GM12878 (cell line): ENCODE data around the gene SMARCD3. TPM values are rescaled to one million over a fixed set of nuclear protein-coding genes. Genes with fewer than 3 reads are reported as not detected.

ENCODE experiments used
- ATAC-seq: fragments of 200-7000 bp; cut with Tn5 transposase; 3 replicates; pipeline ENCODE4 v1.9.1; 2020; ENCODE audit warnings: mild to moderate bottlenecking, moderate library complexity
- BruUV-seq: library from RNA; stranded (reverse); fragments of 400-500 nt; replicated peaks from 2 replicates; lab custom pipeline; 2021; lab: Mats Ljungman, UMichigan
- CTCF ChIA-PET: fragments of 300-600 bp; sonication (Branson Sonifier 250); formaldehyde crosslinking; extraction: SDS; loops from one replicate; lab custom pipeline; 2021; ENCODE audit warnings: inconsistent platforms; lab: Yijun Ruan, JAX
- POLR2A ChIA-PET: fragments of 350-600 bp; formaldehyde crosslinking; extraction: SDS; loops from one replicate; lab custom pipeline; 2021; ENCODE audit warnings: inconsistent platforms; lab: Charles Lee
- RAD21 ChIA-PET: fragments of 300-600 bp; sonication (Branson Sonifier 250); formaldehyde crosslinking; loops from one replicate; lab custom pipeline; 2023; ENCODE audit warnings: antibody characterized with exemption; ENCODE audit not compliant: unreplicated experiment; lab: Charles Lee
- SMC1A ChIA-PET: fragments of 300-600 bp; sonication (Branson Sonifier 250); formaldehyde crosslinking; loops from one replicate; lab custom pipeline; 2023; ENCODE audit not compliant: unreplicated experiment, uncharacterized antibody; lab: Charles Lee
- DNase-seq: peaks from one replicate; pipeline ENCODE4 v3.0.0-alpha.2; 2011; ENCODE audit warnings: low read depth, low spot score
- FAIRE-seq: peaks from 3 replicates; lab custom pipeline; 2011; peaks lifted over from hg19 to GRCh38; lab: Jason Lieb, UNC
- H2AFZ ChIP-seq: 2 replicates; pipeline ENCODE4 v1.6.0; 2011; ENCODE audit warnings: low read depth, low read length, control low read depth; ENCODE audit not compliant: control insufficient read depth
- H3K27ac ChIP-seq: 2 replicates; pipeline ENCODE4 v1.5.1; 2011; ENCODE audit warnings: control low read depth; ENCODE audit not compliant: control insufficient read depth, insufficient read depth
- H3K27me3 ChIP-seq, 2 experiments: replicated peaks in 1 of 2; 2 replicates each; pipeline versions ENCODE4 v1.6.0 to v1.6.1; 2011; ENCODE audit warnings: low read length in 1 of 2; ENCODE audit not compliant: control insufficient read depth in 2 of 2, insufficient read depth in 2 of 2
- H3K36me3 ChIP-seq, 2 experiments: 2 replicates each; pipeline ENCODE4 v1.5.1; 2011; ENCODE audit warnings: low read length in 1 of 2; ENCODE audit not compliant: control insufficient read depth in 2 of 2, insufficient read depth in 2 of 2
- H3K4me1 ChIP-seq: 2 replicates; pipeline ENCODE4 v1.6.1; 2011; ENCODE audit warnings: mild to moderate bottlenecking, low read length, moderate library complexity, mixed read lengths; ENCODE audit not compliant: control insufficient read depth, insufficient read depth
- H3K4me2 ChIP-seq: 2 replicates; pipeline ENCODE4 v1.6.0; 2011; ENCODE audit warnings: control low read depth; ENCODE audit not compliant: control insufficient read depth, insufficient read depth
- H3K4me3 ChIP-seq: fragments of 200-600 bp; sonication (generic); 2 replicates; pipeline ENCODE4 v1.5.1; 2016
- H3K79me2 ChIP-seq: 2 replicates; pipeline ENCODE4 v1.6.0; 2011; ENCODE audit warnings: low read length; ENCODE audit not compliant: control insufficient read depth, insufficient read depth
- H3K9ac ChIP-seq: 2 replicates; pipeline ENCODE4 v1.8.0; 2011; ENCODE audit warnings: low read length, control low read depth, mixed read lengths; ENCODE audit not compliant: control insufficient read depth, insufficient read depth
- H3K9me3 ChIP-seq: replicated peaks from 3 replicates; pipeline ENCODE4 v1.5.1; 2011; ENCODE audit warnings: mild to moderate bottlenecking, low read length; ENCODE audit not compliant: control insufficient read depth, insufficient read depth
- H4K20me1 ChIP-seq: 2 replicates; pipeline ENCODE4 v1.6.0; 2011; ENCODE audit not compliant: control insufficient read depth, insufficient read depth
- ASH2L ChIP-seq: fragments of 300-600, 200-600 bp; sonication (generic); IDR thresholded peaks from 2 replicates; pipeline ENCODE4 v1.6.1; 2017; ENCODE audit warnings: low read depth, mild to moderate bottlenecking, borderline replicate concordance
- NFXL1 ChIP-seq: fragments of 450-650 bp; IDR thresholded peaks from 2 replicates; pipeline ENCODE4 v1.6.1; 2017; ENCODE audit warnings: antibody characterized with exemption, mild to moderate bottlenecking, borderline replicate concordance
- POLR2AphosphoS2 ChIP-seq: IDR thresholded peaks from 2 replicates; pipeline ENCODE4 v1.6.1; 2011; ENCODE audit warnings: low read depth, mild to moderate bottlenecking, low read length, improper control_type of control experiment, moderate library complexity
- WRNIP1 ChIP-seq: IDR thresholded peaks from 2 replicates; pipeline ENCODE4 v1.6.1; 2011; ENCODE audit warnings: low read depth, low read length, improper control_type of control experiment, borderline replicate concordance
- WGBS: methylation state at CpG from one replicate; pipeline ENCODE4 v1.1.6; 2016; ENCODE audit warnings: low lambda C conversion rate; ENCODE audit not compliant: insufficient replicate concordance, insufficient coverage; ENCODE audit errors: missing lambda C conversion rate; 5-methylcytosine and 5-hydroxymethylcytosine counted together
- in situ Hi-C: fragments of 300-500 bp; cut with MboI; formaldehyde crosslinking; loops from 9 replicates; pipeline ENCODE4 v1.14.3; 2018; ENCODE audit warnings: mixed read lengths
- intact Hi-C: fragments of 100-400 bp; cut with micrococcal nuclease; formaldehyde crosslinking; loops from one replicate; pipeline ENCODE4 v1.14.2; 2022; ENCODE audit not compliant: unreplicated experiment
- polyA plus RNA-seq, 11 experiments: library from polyadenylated mRNA; depleted of rRNA in 4 of 11; unstranded in 6 of 11; stranded (reverse) in 5 of 11; fragments of >200 nt; fragmentation: Nextera tagmentation in 4 of 11; fragmentation: Illumina TruSeq in 1 of 11; extraction: Ambion mirVana in 4 of 11; extraction: Trizol in 1 of 11; gene quantifications; 1 replicate in 1 of 11; 2 replicates in 10 of 11; pipeline versions ENCODE4 v1.2.1 to v1.2.3, GENCODE V29; 2011 to 2016; ENCODE audit warnings: inconsistent platforms in 2 of 11, missing spikeins in 2 of 11, low read depth in 1 of 11
- total RNA-seq, 4 experiments: library from RNA; depleted of rRNA in 3 of 4; stranded (reverse); fragments of >200 nt in 3 of 4; fragmentation: Illumina TruSeq in 1 of 4; extraction: Trizol in 1 of 4; gene quantifications; 2 replicates each; pipeline versions ENCODE4 v1.2.1 to v1.2.3, GENCODE V29; 2013 to 2021
- TF ChIP-seq, protein P1 (sequence below): IDR thresholded peaks from 2 replicates; pipeline ENCODE4 v1.6.1; 2012; ENCODE audit warnings: low read depth, low read length, improper control_type of control experiment

Gene SMARCD3
- total and polyA plus RNA-seq, 10 of the 15 experiments (the other 5 are each of a cell fraction or from before 2014, with no cell fraction given): 0.11 to 1.4 (median 0.16) TPM

DNA sequence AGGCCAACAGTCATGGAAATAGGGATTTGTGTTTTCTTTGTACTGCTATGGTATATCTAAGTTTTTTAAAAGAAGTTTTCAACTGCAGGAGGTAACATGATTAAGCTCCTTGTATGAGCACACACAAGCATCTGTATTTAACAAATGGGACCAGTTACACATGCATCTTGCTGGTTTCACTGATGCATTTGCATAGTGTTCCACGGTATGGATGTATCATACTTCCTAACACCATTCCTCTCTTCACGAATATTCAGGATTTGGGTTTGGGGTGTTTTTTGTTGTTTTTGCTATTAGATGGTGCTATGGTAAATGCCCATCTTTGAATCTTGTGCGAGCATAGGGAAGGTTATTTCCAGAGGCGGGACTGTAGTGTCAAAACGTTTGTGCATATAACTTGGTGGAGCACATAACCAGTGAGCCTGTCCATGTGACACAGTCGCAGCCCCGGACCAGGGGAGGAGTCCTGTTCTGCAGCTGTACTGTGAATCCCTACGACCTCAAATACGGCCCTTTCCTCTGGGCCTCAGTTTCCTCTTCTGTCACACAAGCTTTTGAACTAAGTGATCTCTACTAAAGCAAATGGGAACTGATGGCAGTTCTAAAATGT lies 40.1 kb downstream of the SMARCD3 start:
- BruUV-seq: no TSS peak
- no peak for ATAC-seq
- Histone ChIP-seq H3K4me3 (no peak overlapping the region), H2AFZ (no peak overlapping the region), H3K4me2 (no peak overlapping the region), H3K9ac (no peak overlapping the region), H3K36me3 (no peaks in the 10 kb centered on the region; a peak in 1 of 4 replicates), H4K20me1 (no peaks in the 10 kb centered on the region), H3K79me2 (no peaks in the 10 kb centered on the region), H3K27me3 (peaks cover 1 to 2% of the 10 kb centered on the region in 2 experiments; a peak in 2 of 4 replicates), H3K9me3 (no peaks in the 10 kb centered on the region), H3K4me1 (no peaks in the 10 kb centered on the region), H3K27ac (no peak overlapping the region)
- intact Hi-C loops: no loop called here
- CTCF ChIA-PET: interaction anchor here (2.0 kb wide), 1 partner anchor 36 kb away, joined by 7 read pairs; no protein-coding TSS in a partner anchor
- in situ Hi-C loops: no loop called here
- RAD21 ChIA-PET: no interaction called here
- POLR2A ChIA-PET: no interaction called here
- WGBS: 61% methylated on average over 9 of the region's 9 CpGs
- DNase-seq: no peak
- SMC1A ChIA-PET: no interaction called here
- no peak for FAIRE-seq
- TF ChIP-seq, protein P1, sequence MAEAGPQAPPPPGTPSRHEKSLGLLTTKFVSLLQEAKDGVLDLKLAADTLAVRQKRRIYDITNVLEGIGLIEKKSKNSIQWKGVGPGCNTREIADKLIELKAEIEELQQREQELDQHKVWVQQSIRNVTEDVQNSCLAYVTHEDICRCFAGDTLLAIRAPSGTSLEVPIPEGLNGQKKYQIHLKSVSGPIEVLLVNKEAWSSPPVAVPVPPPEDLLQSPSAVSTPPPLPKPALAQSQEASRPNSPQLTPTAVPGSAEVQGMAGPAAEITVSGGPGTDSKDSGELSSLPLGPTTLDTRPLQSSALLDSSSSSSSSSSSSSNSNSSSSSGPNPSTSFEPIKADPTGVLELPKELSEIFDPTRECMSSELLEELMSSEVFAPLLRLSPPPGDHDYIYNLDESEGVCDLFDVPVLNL: no peak
- TF ChIP-seq WRNIP1 (no peak), ASH2L (no peak), POLR2AphosphoS2 (no peak), NFXL1 (no peak)
